ELR (cell line): Measurements from ENCODE around the gene RABGAP1.

Experiments used
- DNase-seq: peaks from one replicate; pipeline ENCODE4 v3.0.0-alpha.2; 2015; ENCODE audit warnings: low read depth

RABGAP1 gene

GRCh38 chr9:123046406-123047195 is 105.8 kb downstream of the RABGAP1 start:
- DNase-seq, result no peak

GRCh38 chr9:123048748-123049147 is 107.9 kb downstream of the RABGAP1 start:
- no peak for DNase-seq

GRCh38 chr9:123049589-123050222 is 108.9 kb downstream of the RABGAP1 start:
- no peak for DNase-seq

GRCh38 chr9:123053046-123053445 is 112.2 kb downstream of the RABGAP1 start:
- no peak for DNase-seq

GRCh38 chr9:123053711-123054110 is 112.9 kb downstream of the RABGAP1 start:
- DNase-seq, result no peak

- DNase-seq, result peak; percentile 75
These were observed 118.0 kb downstream of the RABGAP1 start for GRCh38 chr9:123058834-123059233.

- no peak for DNase-seq
These were observed 118.8 kb downstream of the RABGAP1 start for GRCh38 chr9:123059472-123060220.

GRCh38 chr9:123061216-123061615 is 120.4 kb downstream of the RABGAP1 start:
- no peak for DNase-seq

- DNase-seq, result no peak
These were observed 121.7 kb downstream of the RABGAP1 start for GRCh38 chr9:123062351-123063176.

- peak; percentile 26 for DNase-seq
These were observed 122.4 kb downstream of the RABGAP1 start for GRCh38 chr9:123063177-123063598.

- DNase-seq, result no peak
These were observed 123.1 kb downstream of the RABGAP1 start for GRCh38 chr9:123063896-123064295.

GRCh38 chr9:123064716-123065115 is 123.9 kb downstream of the RABGAP1 start:
- no peak for DNase-seq

- no peak for DNase-seq
These were observed 124.4 kb downstream of the RABGAP1 start for GRCh38 chr9:123065196-123065595.

GRCh38 chr9:123067136-123067535 is 126.3 kb downstream of the RABGAP1 start:
- DNase-seq, result no peak

- DNase-seq, result no peak
These were observed 128.2 kb downstream of the RABGAP1 start for GRCh38 chr9:123069010-123069481.

GRCh38 chr9:123070198-123070597 is 129.4 kb downstream of the RABGAP1 start:
- DNase-seq, result no peak

- no peak for DNase-seq
These were observed 131.7 kb downstream of the RABGAP1 start for GRCh38 chr9:123072407-123072995.

- no peak for DNase-seq
These were observed 132.6 kb downstream of the RABGAP1 start for GRCh38 chr9:123073441-123073840.

- DNase-seq, result peak; percentile 59
These were observed 133.2 kb downstream of the RABGAP1 start for GRCh38 chr9:123073991-123074422.

GRCh38 chr9:123074628-123075027 is 133.8 kb downstream of the RABGAP1 start:
- no peak for DNase-seq

- no peak for DNase-seq
These were observed 139.6 kb downstream of the RABGAP1 start for GRCh38 chr9:123080444-123080843.
